Measurements from ENCODE around the gene RIPK3. TPM values are rescaled to one million over a fixed set of nuclear protein-coding genes. Genes with fewer than 3 reads are reported as not detected.
A peak's percentile ranks its signal among the peaks of the same experiment; 100 is the strongest.

Gene RIPK3
- total and polyA plus RNA-seq, 7 donors = 0.94 to 1.9 (median 1.2) TPM

- no peak for TF ChIP-seq CTCF (IDR thresholded peaks at IDR 0.05)
- ATAC-seq (no peak), DNase-seq (no peak)
- Histone ChIP-seq H3K4me1 (peaks cover 13% of the 10 kb centered on the region), H3K27ac (peak overlapping the region; percentile 79), H3K9me3 (no peaks in the 10 kb centered on the region), H3K36me3 (ENCODE audit: insufficient read depth in 1 of 2, low read depth in 1 of 2) (peaks cover 0 to 11% of the 10 kb centered on the region in 2 donors), H3K27me3 (ENCODE audit: insufficient read depth in 3 of 3, low read length in 2 of 3) (peaks cover 0 to 16% (median 2%) of the 10 kb centered on the region in 3 donors), H3K4me3 (peak overlapping the region; percentile 68)
- intact Hi-C loops (cut with DNase I) = no loop called here
- 91 to 100% (median 100%) methylated on average over 1 of the region's 1 CpG for WGBS, 3 donors
Observed at GRCh38 chr14:24311837-24312615, 27.8 kb downstream of the RIPK3 start.

- Histone ChIP-seq H3K4me3 (peak within 1 kb of the TSS; percentile 68), H3K9me3 (no peaks in the 10 kb centered on the region), H3K27me3 (ENCODE audit: insufficient read depth in 3 of 3, low read length in 2 of 3) (peaks cover 0 to 5% (median 0%) of the 10 kb centered on the region in 3 donors), H3K36me3 (ENCODE audit: insufficient read depth in 1 of 2, low read depth in 1 of 2) (peaks cover 0 to 22% of the 10 kb centered on the region in 2 donors), H3K4me1 (peaks cover 13% of the 10 kb centered on the region), H3K27ac (peak within 1 kb of the TSS; percentile 79)
- WGBS, 3 donors = 14 to 18% (median 17%) methylated on average over 82 to 99 of the region's 99 CpGs
- intact Hi-C loops (cut with DNase I) = no loop called here
- peak; percentile 48 for TF ChIP-seq CTCF (IDR thresholded peaks at IDR 0.05)
- DNase-seq = peak; percentile 79 to 89
- peak; percentile 86 to 91 (median 90) for ATAC-seq
Observed at GRCh38 chr14:24310646-24311604, 28.9 kb downstream of the RIPK3 start, which contains the start of gene LTB4R. Gene LTB4R (plus strand): TSS chr14:24311502. CDS start chr14:24315652, 4,150 bp downstream.

- Histone ChIP-seq H3K27me3 (ENCODE audit: insufficient read depth in 3 of 3, low read length in 2 of 3) (no peaks in the 10 kb centered on the region), H3K4me1 (peaks cover 13% of the 10 kb centered on the region), H3K4me3 (peak overlapping the region; percentile 68), H3K36me3 (ENCODE audit: insufficient read depth in 1 of 2, low read depth in 1 of 2) (peaks cover 0 to 29% of the 10 kb centered on the region in 2 donors), H3K9me3 (no peaks in the 10 kb centered on the region), H3K27ac (peak overlapping the region; percentile 79)
- intact Hi-C loops (cut with DNase I) = no loop called here
- DNase-seq (no peak), ATAC-seq (no peak)
- 22 to 30% (median 28%) methylated on average over 3 to 5 of the region's 5 CpGs for WGBS, 3 donors
- TF ChIP-seq CTCF (IDR thresholded peaks at IDR 0.05) = no peak
Observed at GRCh38 chr14:24310265-24310645, 29.5 kb downstream of the RIPK3 start.

- H3K27ac ChIP-seq = peak within 1 kb of the TSS; percentile 79
- H3K27me3 ChIP-seq (ENCODE audit: insufficient read depth in 3 of 3, low read length in 2 of 3) = no peaks in the 10 kb centered on the region
- 69 to 80% (median 75%) methylated on average over 5 of the region's 5 CpGs for WGBS, 3 donors
- peak within 1 kb of the TSS; percentile 68 for H3K4me3 ChIP-seq
- H3K4me1 ChIP-seq = peaks cover 13% of the 10 kb centered on the region
- DNase-seq = no peak
- intact Hi-C loops (cut with DNase I) = loop anchor here in 1 of 2 donors (5.0 kb wide), 1 partner anchor 252 kb away; no protein-coding TSS in a partner anchor
- no peaks in the 10 kb centered on the region for H3K9me3 ChIP-seq
- peaks cover 0 to 34% of the 10 kb centered on the region in 2 donors for H3K36me3 ChIP-seq (ENCODE audit: insufficient read depth in 1 of 2, low read depth in 1 of 2)
- no peak for TF ChIP-seq CTCF (IDR thresholded peaks at IDR 0.05)
- ATAC-seq = no peak
Observed at GRCh38 chr14:24309538-24310264, 30.1 kb downstream of the RIPK3 start, which contains the start of gene LTB4R2. Gene LTB4R2 (plus strand): TSS chr14:24310140. CDS start chr14:24310665, 525 bp downstream.

Data from psoas muscle (tissue), 8 donors.